Hematopoietic multipotent progenitor cell treated with erythropoietin and hydrocortisone succinate and interleukin-3 and kit ligand, for 15 days (in vitro differentiated cells): Measurements from ENCODE around the gene PDE8B.
"Not testable (repeated sequence)": the region's sequence is repeated elsewhere in the genome, so short reads cannot be mapped to it uniquely, and the experiment has no call there.

Experiments used
- DNase-seq: peaks from one replicate; pipeline ENCODE4 v3.0.0-alpha.2; 2015; ENCODE audit warnings: low spot score

Gene PDE8B

DNA sequence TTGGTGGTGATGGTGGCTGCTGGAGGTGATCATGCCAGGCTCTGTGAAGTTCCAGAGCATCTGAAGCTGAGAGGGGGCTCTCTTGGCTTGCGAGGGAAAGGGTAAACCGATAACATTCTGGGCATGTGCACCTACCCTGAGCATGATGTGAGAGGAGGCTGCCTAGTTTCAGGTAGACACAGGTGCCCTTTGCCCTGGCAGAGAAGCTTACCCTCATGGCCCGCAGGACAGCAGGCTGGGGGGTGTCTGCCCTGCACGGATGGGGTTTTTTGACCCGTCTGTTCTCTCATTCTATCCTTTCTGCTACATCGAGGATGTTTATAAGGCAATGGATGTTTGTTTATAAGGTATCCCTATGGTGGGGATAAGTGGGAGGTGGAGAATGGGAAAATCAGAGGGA, 148.8 kb downstream of the PDE8B start:
- DNase-seq, result no peak

- DNase-seq, result no peak
Measured at GRCh38 chr5:77360381-77360780, 149.9 kb downstream of the PDE8B start.

DNA sequence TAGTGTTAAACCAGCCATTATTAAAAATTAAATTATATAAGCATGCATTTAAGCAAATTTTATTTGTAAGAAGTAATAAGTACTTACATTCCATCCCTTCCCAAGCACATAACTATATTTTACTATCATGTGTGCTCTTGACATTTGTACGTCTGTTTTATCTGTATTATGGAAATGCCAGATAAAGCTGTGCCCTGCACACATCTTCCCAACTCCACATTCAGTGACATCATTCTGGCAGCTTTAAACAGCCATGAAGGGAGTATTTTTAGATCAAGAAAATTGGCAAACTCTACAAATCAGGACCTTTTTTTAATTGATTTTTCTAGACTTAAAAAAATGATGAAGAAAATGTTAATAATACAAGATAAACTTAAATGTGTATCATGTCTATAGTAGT, 150.5 kb downstream of the PDE8B start:
- no peak for DNase-seq

GRCh38 chr5:77366717-77367500, 156.4 kb downstream of the PDE8B start:
- DNase-seq, result no peak

- DNase-seq, result no peak
Measured at GRCh38 chr5:77367741-77368140, 157.3 kb downstream of the PDE8B start.

DNA sequence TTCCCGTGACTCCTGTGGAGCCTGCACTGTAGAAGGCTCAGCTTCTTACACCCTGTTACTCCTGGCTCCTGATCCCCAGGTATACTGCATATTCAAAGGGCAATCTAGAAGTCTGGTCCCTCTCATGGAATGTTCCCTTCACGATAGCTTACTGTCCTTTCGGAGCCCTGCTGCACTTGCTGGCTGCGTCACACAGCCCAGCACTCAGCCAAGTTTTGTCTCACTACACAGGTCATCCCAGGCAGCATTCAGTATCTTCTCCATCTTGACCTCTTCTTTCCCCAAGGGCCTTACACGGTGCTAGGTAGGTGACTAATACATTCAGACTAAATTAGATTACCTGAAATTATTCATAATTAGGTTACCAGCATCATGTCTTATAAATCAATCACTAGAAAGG, 157.9 kb downstream of the PDE8B start:
- DNase-seq, result no peak

GRCh38 chr5:77369566-77369965, 159.1 kb downstream of the PDE8B start:
- no peak for DNase-seq

- DNase-seq, result no peak
Measured at GRCh38 chr5:77374686-77375085, 164.2 kb downstream of the PDE8B start.

GRCh38 chr5:77376609-77377300, 166.3 kb downstream of the PDE8B start:
- no peak for DNase-seq

DNA sequence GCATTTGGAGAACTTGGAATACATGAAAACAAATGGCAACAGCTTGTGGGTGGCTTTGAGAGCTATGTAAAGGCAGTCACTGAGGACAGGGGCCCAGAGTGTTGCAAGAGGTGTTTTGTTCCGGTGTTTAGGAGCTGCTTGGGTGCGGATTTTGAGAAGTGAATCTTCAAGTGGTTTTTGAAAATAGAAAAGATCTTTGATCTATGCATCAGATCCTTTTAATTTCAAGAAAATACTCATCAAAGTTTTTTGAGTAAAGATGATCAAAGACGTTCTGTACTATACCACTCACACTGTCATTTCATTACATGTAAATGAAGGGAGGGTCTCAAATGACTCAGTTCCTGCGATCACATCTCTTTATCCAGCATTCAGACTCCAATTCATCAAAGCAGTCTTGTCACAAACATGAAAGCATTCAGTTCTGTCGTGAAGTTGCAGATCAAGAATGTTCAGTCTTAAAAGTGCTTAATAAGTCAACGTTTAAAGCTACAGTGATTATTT, 169.1 kb downstream of the PDE8B start:
- no peak for DNase-seq

- no peak for DNase-seq
Measured at GRCh38 chr5:77380636-77381035, 170.2 kb downstream of the PDE8B start.

- not testable (repeated sequence) for DNase-seq
Measured at GRCh38 chr5:77383336-77383735, 172.9 kb downstream of the PDE8B start.

- DNase-seq, result not testable (repeated sequence)
Measured at GRCh38 chr5:77386340-77386739, 175.9 kb downstream of the PDE8B start.

GRCh38 chr5:77389746-77390145, 179.3 kb downstream of the PDE8B start:
- DNase-seq, result no peak

GRCh38 chr5:77390221-77390620, 179.7 kb downstream of the PDE8B start:
- DNase-seq, result no peak

- no peak for DNase-seq
Measured at GRCh38 chr5:77390795-77391194, 180.3 kb downstream of the PDE8B start.

DNA sequence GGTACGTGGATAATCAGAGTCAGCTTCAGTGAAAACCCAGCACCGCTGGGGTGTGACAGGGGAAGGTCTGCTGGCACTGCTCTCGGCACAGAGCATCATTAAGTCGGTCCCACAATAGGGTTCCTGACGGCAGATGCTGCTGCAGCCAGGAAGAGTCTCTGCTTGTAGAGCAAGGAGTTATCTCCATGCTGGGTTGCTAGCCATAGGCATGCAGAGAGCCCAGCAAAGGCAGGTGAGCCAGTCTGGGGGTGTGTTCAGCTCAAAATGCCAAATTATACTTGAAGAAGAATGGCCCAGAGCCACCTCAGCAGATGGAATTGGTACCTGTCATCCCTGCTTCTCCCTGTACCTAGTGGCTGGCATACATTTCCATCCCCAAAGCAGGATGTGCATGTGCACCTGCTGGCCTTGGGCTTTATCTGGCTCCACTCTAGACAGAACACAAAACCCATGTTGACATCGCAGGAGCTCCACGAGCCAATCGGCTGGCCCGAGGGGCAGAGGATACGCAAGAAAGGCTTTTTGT, 180.8 kb downstream of the PDE8B start:
- no peak for DNase-seq

DNA sequence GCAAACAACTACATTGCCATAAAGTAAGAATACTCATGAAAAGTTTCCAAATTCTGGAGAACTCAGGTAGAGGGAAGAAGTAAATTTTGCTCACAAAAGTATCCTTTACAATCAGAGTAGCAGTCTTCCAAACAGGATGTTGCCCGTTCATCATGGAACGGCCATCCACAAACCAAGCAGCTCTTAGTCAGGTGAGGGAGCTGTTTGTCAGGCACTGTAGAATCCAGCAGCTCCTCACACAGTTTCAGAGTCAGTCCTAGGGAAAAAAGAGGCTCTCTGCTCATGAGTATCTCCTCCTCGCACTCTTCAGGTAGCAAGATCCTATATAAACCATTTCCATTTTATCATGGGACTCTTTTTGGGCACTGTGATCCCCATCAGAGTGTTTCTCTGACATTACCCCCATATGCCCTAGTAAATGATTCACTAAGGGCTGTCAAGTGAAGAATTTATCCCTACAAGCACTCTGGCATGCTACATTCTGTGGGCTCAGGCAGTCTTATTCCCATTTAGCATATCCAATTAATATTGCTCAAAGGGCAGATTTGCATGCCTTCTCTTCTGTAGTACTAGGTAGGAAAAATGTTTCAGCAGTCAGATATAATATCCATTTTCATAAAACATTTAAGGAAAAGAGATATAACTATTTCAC, 183.7 kb downstream of the PDE8B start:
- no peak for DNase-seq

DNA sequence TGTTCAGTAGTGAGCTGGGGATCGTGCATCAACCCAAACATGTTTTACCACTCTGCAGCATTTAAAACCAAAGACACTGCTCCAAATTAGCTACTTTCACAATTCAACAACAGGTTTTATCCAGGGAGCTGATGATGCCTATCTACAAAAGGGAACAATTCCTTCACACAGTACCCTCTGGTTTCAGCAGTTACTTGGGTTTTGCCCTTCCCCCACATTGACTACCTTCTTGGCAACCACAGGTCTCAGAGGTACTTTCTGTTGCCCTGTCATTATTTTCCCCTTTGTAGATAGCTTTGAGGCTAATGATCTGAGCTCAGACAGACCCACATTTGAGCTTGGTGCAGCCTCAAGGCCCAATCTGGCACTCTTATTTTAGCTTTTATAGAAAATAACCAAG, 185.5 kb downstream of the PDE8B start:
- DNase-seq, result no peak

DNA sequence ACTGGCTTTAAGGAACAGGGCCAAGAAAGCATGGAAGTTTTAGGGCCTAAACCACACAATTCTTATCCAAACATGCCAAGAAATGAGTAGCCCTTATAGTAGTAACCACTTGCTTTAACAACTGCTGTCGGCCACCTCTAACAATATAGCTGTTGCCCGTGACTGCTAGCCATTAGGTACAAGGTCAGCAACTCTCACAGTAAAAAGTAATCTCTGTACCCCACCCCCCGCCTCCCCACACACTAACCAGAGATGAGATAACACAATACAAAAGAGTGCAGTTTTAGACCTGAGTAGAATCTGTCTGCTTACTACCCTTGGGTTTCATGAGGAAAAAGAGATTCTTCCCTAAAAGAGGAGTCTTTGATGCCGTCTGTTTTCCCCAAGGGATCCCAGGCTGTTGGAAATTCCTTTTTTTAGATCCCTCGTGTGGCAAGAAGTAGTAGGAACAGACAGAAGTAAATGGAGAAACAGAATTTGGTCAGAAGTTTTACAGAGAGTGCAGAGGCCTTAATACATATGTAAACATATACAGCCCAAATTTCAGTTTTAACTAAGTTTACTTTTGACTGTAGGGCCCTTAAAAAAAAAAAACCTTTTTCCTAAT, 187.3 kb downstream of the PDE8B start:
- no peak for DNase-seq

DNA sequence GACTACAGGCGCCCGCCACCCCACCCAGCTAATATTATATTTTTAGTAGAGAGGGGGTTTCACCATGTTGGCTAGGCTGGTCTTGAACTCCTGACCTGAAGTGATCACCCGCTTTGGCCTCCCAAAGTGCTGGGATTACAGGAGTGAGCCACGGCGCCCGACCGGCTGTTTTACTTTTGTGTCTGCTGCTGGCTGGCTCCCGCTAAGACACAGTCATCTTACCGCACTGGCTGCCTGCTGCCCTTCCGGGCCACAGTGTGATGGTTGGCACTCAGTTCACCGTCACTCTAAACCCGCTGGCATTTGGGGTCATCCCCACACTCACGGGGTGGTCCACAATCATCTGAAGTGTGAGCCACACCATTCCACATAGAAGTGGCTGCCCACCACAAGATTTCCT, 188.0 kb downstream of the PDE8B start:
- no peak for DNase-seq

GRCh38 chr5:77398896-77399295, 188.4 kb downstream of the PDE8B start:
- DNase-seq, result no peak
